Lung (tissue), 12 donors: ENCODE data around the gene FOXP1. TPM values are rescaled to one million over a fixed set of nuclear protein-coding genes. Genes with fewer than 3 reads are reported as not detected.

Experiments
- ATAC-seq: fragments of 200-7000 bp; cut with Tn5 transposase; one replicate; pipeline ENCODE4 v1.9.1; 2020; ENCODE audit warnings: moderate number of reproducible peaks; ENCODE audit not compliant: insufficient read depth, low FRiP score
- DNase-seq, 3 donors: peaks; one replicate each; pipeline ENCODE4 v3.0.0-alpha.2; 2013 to 2017
- H3K27ac ChIP-seq, 2 donors: one replicate each; pipeline ENCODE4 v1.5.1; 2013; ENCODE audit warnings: mild to moderate bottlenecking in 2 of 2, moderate library complexity in 2 of 2, control low read depth in 1 of 2, inconsistent platforms in 1 of 2, low read depth in 1 of 2, low read length in 1 of 2
- H3K27me3 ChIP-seq, 3 donors: one replicate each; pipeline ENCODE4 v1.5.1; 2013; ENCODE audit warnings: low read length in 2 of 3; ENCODE audit not compliant: control insufficient read depth in 3 of 3, insufficient read depth in 3 of 3
- H3K36me3 ChIP-seq, 4 donors: one replicate each; pipeline ENCODE4 v1.5.1; 2013; ENCODE audit warnings: low read length in 4 of 4, mild to moderate bottlenecking in 1 of 4, moderate library complexity in 1 of 4; ENCODE audit not compliant: control insufficient read depth in 4 of 4, insufficient read depth in 4 of 4
- H3K4me1 ChIP-seq, 5 donors: one replicate each; pipeline ENCODE4 v1.5.1; 2013; ENCODE audit warnings: low read length in 5 of 5, mild to moderate bottlenecking in 2 of 5, moderate library complexity in 1 of 5; ENCODE audit not compliant: control insufficient read depth in 5 of 5, insufficient read depth in 5 of 5
- H3K4me3 ChIP-seq: one replicate; pipeline ENCODE4 v1.5.1; 2013; ENCODE audit warnings: mild to moderate bottlenecking, control low read depth, moderate library complexity
- H3K9ac ChIP-seq, 2 donors: one replicate each; pipeline ENCODE4 v1.5.1; 2013; ENCODE audit warnings: low read length in 2 of 2, control low read depth in 1 of 2; ENCODE audit not compliant: insufficient read depth in 1 of 2
- H3K9me3 ChIP-seq, 4 donors: one replicate each; pipeline ENCODE4 v1.5.1; 2013; ENCODE audit warnings: low read length in 3 of 4, mild to moderate bottlenecking in 1 of 4, moderate library complexity in 1 of 4; ENCODE audit not compliant: control insufficient read depth in 4 of 4, insufficient read depth in 3 of 4
- CTCF ChIP-seq: IDR thresholded peaks from 2 replicates; pipeline ENCODE4 v1.5.1; 2012; ENCODE audit warnings: mild to moderate bottlenecking; ENCODE audit errors: control extremely low read depth, extremely low read depth
- WGBS, 2 donors: extraction: QIAGEN DNeasy Blood & Tissue Kit; methylation state at CpG; one replicate each; pipeline ENCODE4 v1.1.7; 2013; 5-methylcytosine and 5-hydroxymethylcytosine counted together
- polyA plus RNA-seq, 2 donors: library from polyadenylated mRNA; stranded (reverse); fragments of 200-250 nt; gene quantifications; one replicate each; pipeline ENCODE4 v1.2.1, GENCODE V29; 2013
- total RNA-seq, 2 donors: library from RNA; depleted of rRNA in 1 of 2; stranded (reverse); fragments of >200 nt in 1 of 2; gene quantifications; one replicate each; pipeline ENCODE4 v1.2.1, GENCODE V29; 2014 to 2021
- donor health status: control.
- donor health status: control.
- donor health status: Bipolar disorder and iron deficiency.
- donor health status: healthy.
- donor health status: DM: yes; HTN: yes; CAD: no.

Gene FOXP1
- total and polyA plus RNA-seq, 4 donors, result 13.8 to 287 (median 73.9) TPM

GRCh38 chr3:71050538-71051258 is 532.8 kb downstream of the FOXP1 start:
- DNase-seq, result peak; percentile 69 to 93 (median 88)
- Histone ChIP-seq H3K27ac (no peak overlapping the region), H3K36me3 (peaks cover 7 to 23% (median 12%) of the 10 kb centered on the region in 4 donors)

GRCh38 chr3:71050166-71050537 is 533.4 kb downstream of the FOXP1 start:
- H3K36me3 ChIP-seq, result peaks cover 12 to 26% (median 14%) of the 10 kb centered on the region in 4 donors
- no peak for TF ChIP-seq CTCF
- H3K27me3 ChIP-seq, result no peaks in the 10 kb centered on the region
- H3K9me3 ChIP-seq, result peaks cover 0 to 4% (median 0%) of the 10 kb centered on the region in 4 donors
- ATAC-seq (no peak), DNase-seq (no peak)
- H3K4me1 ChIP-seq, result peaks cover 15 to 62% (median 40%) of the 10 kb centered on the region in 5 donors
- peak overlapping the region in 1 of 2 donors; percentile 1 for H3K27ac ChIP-seq
- H3K9ac ChIP-seq, result no peak overlapping the region
- 24 to 35% methylated on average over 2 of the region's 2 CpGs for WGBS, 2 donors
- H3K4me3 ChIP-seq, result no peak overlapping the region

More at GRCh38 chr3:71050538-71051258, 532.8 kb downstream of the FOXP1 start:
- peaks cover 0 to 4% (median 0%) of the 10 kb centered on the region in 4 donors for H3K9me3 ChIP-seq
- H3K9ac ChIP-seq, result no peak overlapping the region
- ATAC-seq, result no peak
- no peaks in the 10 kb centered on the region for H3K27me3 ChIP-seq
- H3K4me1 ChIP-seq, result peaks cover 15 to 68% (median 45%) of the 10 kb centered on the region in 5 donors
- H3K4me3 ChIP-seq, result no peak overlapping the region
- TF ChIP-seq CTCF, result no peak
- WGBS, 2 donors, result 55 to 59% methylated on average over 6 of the region's 6 CpGs

- DNase-seq, result peak in 2 of 3 donors; percentile 57 to 59
- Histone ChIP-seq H3K4me3 (no peak overlapping the region), H3K4me1 (peaks cover 15 to 59% (median 38%) of the 10 kb centered on the region in 5 donors), H3K36me3 (peaks cover 16 to 31% (median 19%) of the 10 kb centered on the region in 4 donors), H3K9me3 (peaks cover 0 to 2% (median 0%) of the 10 kb centered on the region in 4 donors), H3K27ac (peak overlapping the region; percentile 70 to 81), H3K27me3 (no peaks in the 10 kb centered on the region), H3K9ac (no peak overlapping the region)
- ATAC-seq, result no peak
- 55 to 76% methylated on average over 12 of the region's 12 CpGs for WGBS, 2 donors
- TF ChIP-seq CTCF, result no peak
Measured at GRCh38 chr3:71048948-71049347, 534.6 kb downstream of the FOXP1 start.
